SK-N-SH (cell line): ENCODE data around the gene TEX22. TPM values are rescaled to one million over a fixed set of nuclear protein-coding genes. Genes with fewer than 3 reads are reported as not detected.

Experiments used
- CTCF ChIA-PET: fragments of 300-600, 350-600 bp; formaldehyde crosslinking; extraction: SDS; loops from one replicate; lab custom pipeline; 2021; lab: Yijun Ruan, JAX
- POLR2A ChIA-PET: fragments of 350-600 bp; sonication (Branson Sonifier 250); formaldehyde crosslinking; extraction: SDS; loops from one replicate; lab custom pipeline; 2020; ENCODE audit warnings: antibody characterized with exemption, inconsistent platforms; lab: Yijun Ruan, JAX
- DNase-seq: peaks from one replicate; pipeline ENCODE4 v3.0.0; 2012
- H2AFZ ChIP-seq: fragments of 200-600 bp; sonication (generic); 2 replicates; pipeline ENCODE4 v1.8.1; 2016; ENCODE audit warnings: antibody characterized with exemption, mild to moderate bottlenecking, low read depth
- H3F3A ChIP-seq: fragments of 200-600 bp; sonication (generic); replicated peaks from 2 replicates; pipeline ENCODE3; 2016; ENCODE audit warnings: antibody characterized with exemption, mild to moderate bottlenecking; ENCODE audit not compliant: insufficient read depth
- H3K27ac ChIP-seq, 2 experiments: fragments of 200-500 bp in 1 of 2; fragments of 200-600 bp in 1 of 2; sonication (Bioruptor generic) in 1 of 2; sonication (generic), shearing (Covaris generic) in 1 of 2; 2 replicates each; pipeline versions ENCODE4 v1.5.1 to v1.6.1; 2014 to 2016; ENCODE audit warnings: low read depth in 2 of 2, inconsistent platforms in 1 of 2, low read length in 1 of 2, mild to moderate bottlenecking in 1 of 2, mixed read lengths in 1 of 2
- H3K27me3 ChIP-seq: fragments of 200-600 bp; sonication (generic), shearing (Covaris generic); 2 replicates; pipeline ENCODE4 v1.6.1; 2016; ENCODE audit warnings: mixed run types; ENCODE audit not compliant: insufficient read depth
- H3K36me3 ChIP-seq, 2 experiments: fragments of 200-500 bp in 1 of 2; fragments of 200-600 bp in 1 of 2; sonication (Bioruptor generic) in 1 of 2; sonication (generic) in 1 of 2; replicated peaks in 1 of 2; 2 replicates each; pipeline versions ENCODE3 to v1.5.1; 2014 to 2016; ENCODE audit warnings: low read length in 1 of 2, mild to moderate bottlenecking in 1 of 2; ENCODE audit not compliant: insufficient read depth in 2 of 2, control insufficient read depth in 1 of 2
- H3K4me1 ChIP-seq, 2 experiments: fragments of 200-500 bp in 1 of 2; fragments of 200-600 bp in 1 of 2; sonication (Bioruptor generic) in 1 of 2; sonication (generic), shearing (Covaris generic) in 1 of 2; 2 replicates each; pipeline versions ENCODE4 v1.5.1 to v1.6.1; 2014 to 2016; ENCODE audit warnings: low read depth in 1 of 2, low read length in 1 of 2, mixed run types in 1 of 2; ENCODE audit not compliant: insufficient read depth in 2 of 2, control insufficient read depth in 1 of 2
- H3K4me2 ChIP-seq: fragments of 200-600 bp; sonication (generic), shearing (Covaris generic); 2 replicates; pipeline ENCODE4 v1.6.1; 2017; ENCODE audit warnings: mixed run types
- H3K4me3 ChIP-seq, 2 experiments: fragments of 200-500 bp in 1 of 2; fragments of 200-600 bp in 1 of 2; sonication (Bioruptor generic) in 1 of 2; sonication (generic), shearing (Covaris generic) in 1 of 2; 2 replicates each; pipeline versions ENCODE4 v1.5.1 to v1.8.1; 2014 to 2016; ENCODE audit warnings: low read depth in 2 of 2, inconsistent platforms in 1 of 2, low read length in 1 of 2, mild to moderate bottlenecking in 1 of 2, mixed read lengths in 1 of 2, moderate library complexity in 1 of 2
- H3K79me2 ChIP-seq: fragments of 200-600 bp; sonication (generic); 2 replicates; pipeline ENCODE4 v1.8.1; 2017; ENCODE audit warnings: mild to moderate bottlenecking; ENCODE audit not compliant: insufficient read depth
- H3K9ac ChIP-seq: fragments of 200-600 bp; sonication (generic); 2 replicates; pipeline ENCODE4 v1.6.1; 2017; ENCODE audit warnings: mixed run types
- H3K9me2 ChIP-seq: fragments of 200-600 bp; sonication (generic); 2 replicates; pipeline ENCODE4 v1.6.1; 2017; ENCODE audit warnings: mixed run types
- H3K9me3 ChIP-seq: fragments of 200-600 bp; sonication (generic); 2 replicates; pipeline ENCODE4 v1.6.1; 2017; ENCODE audit warnings: mixed run types, mild to moderate bottlenecking, moderate library complexity
- H4K20me1 ChIP-seq: fragments of 200-600 bp; sonication (generic); 2 replicates; pipeline ENCODE4 v1.6.1; 2017; ENCODE audit warnings: mild to moderate bottlenecking, mixed run types; ENCODE audit not compliant: insufficient read depth
- EP300 ChIP-seq, 2 experiments: IDR thresholded peaks; 2 replicates each; pipeline versions ENCODE4 v1.4.0 to v1.6.1; 2012; ENCODE audit warnings: borderline replicate concordance in 1 of 2, low read depth in 1 of 2, low read length in 1 of 2
- GATA2 ChIP-seq: sonication (generic); formaldehyde crosslinking; IDR thresholded peaks from 2 replicates; pipeline ENCODE4 v1.5.0; 2020; ENCODE audit warnings: mild to moderate bottlenecking, missing genetic modification reagents
- JUND ChIP-seq: IDR thresholded peaks from 2 replicates; pipeline ENCODE4 v1.4.0; 2012
- MXI1 ChIP-seq: IDR thresholded peaks from 2 replicates; pipeline ENCODE4 v1.6.1; 2012; ENCODE audit warnings: mild to moderate bottlenecking, low read depth, low read length, improper control_type of control experiment
- RFX5 ChIP-seq: IDR thresholded peaks from 2 replicates; pipeline ENCODE4 v1.6.1; 2012; ENCODE audit warnings: mild to moderate bottlenecking, improper control_type of control experiment, low read length
- RXRA ChIP-seq: IDR thresholded peaks from 2 replicates; pipeline ENCODE4 v1.4.0; 2012; ENCODE audit warnings: low read depth, mild to moderate bottlenecking, borderline replicate concordance
- WGBS: methylation state at CpG from one replicate; pipeline ENCODE4 v1.1.6; 2017; ENCODE audit warnings: low lambda C conversion rate; 5-methylcytosine and 5-hydroxymethylcytosine counted together
- polyA plus RNA-seq, 3 experiments: library from polyadenylated mRNA; depleted of rRNA; stranded (reverse); fragments of >200 nt; gene quantifications; 2 replicates each; pipeline ENCODE4 v1.2.3, GENCODE V29; 2012
- TF ChIP-seq, protein P1 (sequence below): IDR thresholded peaks from 2 replicates; pipeline ENCODE4 v1.4.0; 2012; ENCODE audit warnings: low read depth, borderline replicate concordance
- TF ChIP-seq, protein P2 (sequence below): IDR thresholded peaks from 2 replicates; pipeline ENCODE4; 2012
- TF ChIP-seq, protein P3 (sequence below): IDR thresholded peaks from 2 replicates; pipeline ENCODE4 v1.4.0; 2012; ENCODE audit warnings: low read depth, borderline replicate concordance
- TF ChIP-seq, protein P4 (sequence below): fragments of 200-600 bp; sonication (generic); IDR thresholded peaks from 2 replicates; pipeline ENCODE4 v1.6.1; 2017; ENCODE audit warnings: antibody characterized with exemption, mild to moderate bottlenecking, moderate library complexity

Gene TEX22
- polyA plus RNA-seq, 1 of the 3 experiments (the other 2 are of a cell fraction) = 0.26 TPM

DNA sequence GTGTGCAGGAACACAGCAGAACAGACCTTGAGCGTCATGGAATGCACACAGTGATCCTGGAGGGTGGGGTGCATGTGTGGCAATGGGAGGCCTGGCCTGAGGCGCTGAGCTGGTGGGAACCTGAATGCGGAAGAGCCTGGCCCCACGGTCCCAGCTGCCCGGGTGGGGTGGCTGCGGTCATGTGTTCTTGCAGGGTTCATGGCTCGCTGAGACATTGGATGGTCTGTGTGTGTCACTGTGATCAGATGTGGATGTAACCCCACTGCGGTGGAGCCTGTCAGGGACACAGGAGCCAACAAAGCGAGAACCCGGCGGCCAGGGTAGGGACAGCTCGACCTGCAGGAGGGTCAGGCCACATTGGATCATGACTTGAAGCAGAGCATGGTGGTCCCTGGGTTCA, 44.5 kb downstream of the TEX22 start (continued):
- TF ChIP-seq, protein P1, sequence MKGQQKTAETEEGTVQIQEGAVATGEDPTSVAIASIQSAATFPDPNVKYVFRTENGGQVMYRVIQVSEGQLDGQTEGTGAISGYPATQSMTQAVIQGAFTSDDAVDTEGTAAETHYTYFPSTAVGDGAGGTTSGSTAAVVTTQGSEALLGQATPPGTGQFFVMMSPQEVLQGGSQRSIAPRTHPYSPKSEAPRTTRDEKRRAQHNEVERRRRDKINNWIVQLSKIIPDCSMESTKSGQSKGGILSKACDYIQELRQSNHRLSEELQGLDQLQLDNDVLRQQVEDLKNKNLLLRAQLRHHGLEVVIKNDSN = no peak

DNA sequence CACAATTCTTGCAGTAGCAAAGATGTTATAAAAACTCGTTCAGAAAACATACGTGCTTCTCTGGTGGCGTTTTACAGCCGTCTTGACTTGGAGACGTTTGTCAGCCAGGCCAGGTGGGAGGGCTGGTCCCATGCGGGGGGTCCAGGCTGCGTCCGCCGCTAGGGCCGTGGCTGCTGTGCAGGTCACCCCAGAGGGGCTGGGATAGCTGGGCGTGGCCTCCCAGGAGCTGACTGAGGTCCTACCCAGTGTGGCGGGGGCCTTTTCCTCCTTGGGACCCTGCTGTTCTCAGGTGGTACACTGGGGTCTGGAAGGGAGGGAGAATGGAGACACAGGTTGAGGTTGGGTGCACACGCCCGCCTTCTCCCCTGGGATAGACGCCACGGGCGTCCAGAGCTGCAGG, 46.5 kb downstream of the TEX22 start:
- H3F3A ChIP-seq = no peaks in the 10 kb centered on the region
- H3K9me2 ChIP-seq = no peaks in the 10 kb centered on the region
- peaks cover 0 to 6% of the 10 kb centered on the region in 2 experiments; a peak in 1 of 4 replicates for H3K4me1 ChIP-seq
- H3K36me3 ChIP-seq = peaks cover 3 to 40% of the 10 kb centered on the region in 2 experiments
- CTCF ChIA-PET = interaction anchor here (1.0 to 1.6 kb wide), 2 partner anchors 12 to 27 kb away, joined by 4 read pairs; no protein-coding TSS in a partner anchor
- H3K9ac ChIP-seq = no peak overlapping the region
- WGBS = 96% methylated on average over 10 of the region's 17 CpGs
- no peaks in the 10 kb centered on the region for H3K9me3 ChIP-seq
- H3K79me2 ChIP-seq = peaks cover 48% of the 10 kb centered on the region
- H2AFZ ChIP-seq = no peak overlapping the region
- TF ChIP-seq, protein P2, sequence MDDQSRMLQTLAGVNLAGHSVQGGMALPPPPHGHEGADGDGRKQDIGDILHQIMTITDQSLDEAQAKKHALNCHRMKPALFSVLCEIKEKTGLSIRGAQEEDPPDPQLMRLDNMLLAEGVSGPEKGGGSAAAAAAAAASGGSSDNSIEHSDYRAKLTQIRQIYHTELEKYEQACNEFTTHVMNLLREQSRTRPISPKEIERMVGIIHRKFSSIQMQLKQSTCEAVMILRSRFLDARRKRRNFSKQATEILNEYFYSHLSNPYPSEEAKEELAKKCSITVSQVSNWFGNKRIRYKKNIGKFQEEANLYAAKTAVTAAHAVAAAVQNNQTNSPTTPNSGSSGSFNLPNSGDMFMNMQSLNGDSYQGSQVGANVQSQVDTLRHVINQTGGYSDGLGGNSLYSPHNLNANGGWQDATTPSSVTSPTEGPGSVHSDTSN = no peak
- TF ChIP-seq, protein P3, sequence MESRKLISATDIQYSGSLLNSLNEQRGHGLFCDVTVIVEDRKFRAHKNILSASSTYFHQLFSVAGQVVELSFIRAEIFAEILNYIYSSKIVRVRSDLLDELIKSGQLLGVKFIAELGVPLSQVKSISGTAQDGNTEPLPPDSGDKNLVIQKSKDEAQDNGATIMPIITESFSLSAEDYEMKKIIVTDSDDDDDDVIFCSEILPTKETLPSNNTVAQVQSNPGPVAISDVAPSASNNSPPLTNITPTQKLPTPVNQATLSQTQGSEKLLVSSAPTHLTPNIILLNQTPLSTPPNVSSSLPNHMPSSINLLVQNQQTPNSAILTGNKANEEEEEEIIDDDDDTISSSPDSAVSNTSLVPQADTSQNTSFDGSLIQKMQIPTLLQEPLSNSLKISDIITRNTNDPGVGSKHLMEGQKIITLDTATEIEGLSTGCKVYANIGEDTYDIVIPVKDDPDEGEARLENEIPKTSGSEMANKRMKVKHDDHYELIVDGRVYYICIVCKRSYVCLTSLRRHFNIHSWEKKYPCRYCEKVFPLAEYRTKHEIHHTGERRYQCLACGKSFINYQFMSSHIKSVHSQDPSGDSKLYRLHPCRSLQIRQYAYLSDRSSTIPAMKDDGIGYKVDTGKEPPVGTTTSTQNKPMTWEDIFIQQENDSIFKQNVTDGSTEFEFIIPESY = no peak
- TF ChIP-seq, protein P4, sequence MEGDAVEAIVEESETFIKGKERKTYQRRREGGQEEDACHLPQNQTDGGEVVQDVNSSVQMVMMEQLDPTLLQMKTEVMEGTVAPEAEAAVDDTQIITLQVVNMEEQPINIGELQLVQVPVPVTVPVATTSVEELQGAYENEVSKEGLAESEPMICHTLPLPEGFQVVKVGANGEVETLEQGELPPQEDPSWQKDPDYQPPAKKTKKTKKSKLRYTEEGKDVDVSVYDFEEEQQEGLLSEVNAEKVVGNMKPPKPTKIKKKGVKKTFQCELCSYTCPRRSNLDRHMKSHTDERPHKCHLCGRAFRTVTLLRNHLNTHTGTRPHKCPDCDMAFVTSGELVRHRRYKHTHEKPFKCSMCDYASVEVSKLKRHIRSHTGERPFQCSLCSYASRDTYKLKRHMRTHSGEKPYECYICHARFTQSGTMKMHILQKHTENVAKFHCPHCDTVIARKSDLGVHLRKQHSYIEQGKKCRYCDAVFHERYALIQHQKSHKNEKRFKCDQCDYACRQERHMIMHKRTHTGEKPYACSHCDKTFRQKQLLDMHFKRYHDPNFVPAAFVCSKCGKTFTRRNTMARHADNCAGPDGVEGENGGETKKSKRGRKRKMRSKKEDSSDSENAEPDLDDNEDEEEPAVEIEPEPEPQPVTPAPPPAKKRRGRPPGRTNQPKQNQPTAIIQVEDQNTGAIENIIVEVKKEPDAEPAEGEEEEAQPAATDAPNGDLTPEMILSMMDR = no peak
- H3K4me3 ChIP-seq = no peak overlapping the region
- H4K20me1 ChIP-seq = peaks cover 31% of the 10 kb centered on the region
- no peaks in the 10 kb centered on the region for H3K27me3 ChIP-seq
- H3K27ac ChIP-seq = no peak overlapping the region
- DNase-seq = no peak
- H3K4me2 ChIP-seq = no peak overlapping the region
- POLR2A ChIA-PET = no interaction called here

DNA sequence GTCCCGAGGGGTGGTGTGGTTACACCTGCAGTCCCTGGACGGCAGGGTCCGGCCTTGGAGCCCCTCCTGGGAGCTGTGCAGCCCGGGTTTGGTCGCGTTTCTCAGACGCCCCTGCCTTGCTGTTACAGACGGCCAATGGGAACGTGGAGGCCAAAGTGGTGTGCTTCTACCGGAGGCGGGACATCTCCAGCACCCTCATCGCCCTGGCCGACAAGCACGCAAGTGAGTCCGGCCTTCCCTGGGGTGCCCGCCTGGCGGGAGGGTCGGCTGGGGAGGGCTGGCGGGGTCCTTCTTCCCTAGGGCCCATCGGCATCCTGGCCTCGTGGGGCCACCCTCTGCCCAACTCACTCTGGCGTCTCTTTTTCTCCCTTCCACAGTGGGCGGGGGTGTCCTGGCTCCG, 47.0 kb downstream of the TEX22 start:
- Histone ChIP-seq H4K20me1 (peaks cover 27% of the 10 kb centered on the region), H3K4me3 (no peak overlapping the region), H3K4me2 (no peak overlapping the region), H3K27ac (no peak overlapping the region), H3K9ac (no peak overlapping the region), H3K4me1 (peaks cover 0 to 6% of the 10 kb centered on the region in 2 experiments; a peak in 1 of 4 replicates), H2AFZ (no peak overlapping the region), H3K79me2 (peaks cover 45% of the 10 kb centered on the region), H3K9me2 (no peaks in the 10 kb centered on the region), H3K27me3 (no peaks in the 10 kb centered on the region), H3K36me3 (peaks cover 3 to 45% of the 10 kb centered on the region in 2 experiments), H3K9me3 (no peaks in the 10 kb centered on the region), H3F3A (no peaks in the 10 kb centered on the region)
- CTCF ChIA-PET = interaction anchor here (1.0 to 1.6 kb wide), 3 partner anchors 11 to 83 kb away, joined by 3 to 4 read pairs (median 4); no protein-coding TSS in a partner anchor
- 91% methylated on average over 8 of the region's 24 CpGs for WGBS
- POLR2A ChIA-PET = no interaction called here
- no peak for DNase-seq
- TF ChIP-seq RFX5 (no peak), GATA2 (CRISPR knock-in tag) (no peak), MXI1 (no peak), EP300 (IDR thresholded peaks at IDR 0.05; ENCODE audit: borderline replicate concordance in 1 of 2, low read depth in 1 of 2, low read length in 1 of 2) (no peak), RXRA (no peak), JUND (no peak)
- TF ChIP-seq, protein P2 = no peak
